IMR-90 (cell line): ENCODE measurements around the gene INPP5A. TPM values are rescaled to one million over a fixed set of nuclear protein-coding genes. Genes with fewer than 3 reads are reported as not detected.
A peak's percentile ranks its signal among the peaks of the same experiment; 100 is the strongest.

Source experiments
- ATAC-seq: fragments of 200-7000 bp; cut with Tn5 transposase; 2 replicates; pipeline ENCODE4 v1.9.1; 2020; ENCODE audit warnings: low read depth, mild to moderate bottlenecking, moderate library complexity
- BruUV-seq: library from RNA; stranded (reverse); fragments of 400-500 nt; replicated peaks from 2 replicates; lab custom pipeline; 2021; lab: Mats Ljungman, UMichigan
- CTCF ChIA-PET: fragments of 300-600 bp; formaldehyde crosslinking; extraction: SDS; loops from one replicate; lab custom pipeline; 2021; ENCODE audit warnings: antibody characterized with exemption; lab: Yijun Ruan, JAX
- POLR2A ChIA-PET: fragments of 300-600 bp; sonication (Branson Sonifier 250); formaldehyde crosslinking; loops from one replicate; lab custom pipeline; 2022; ENCODE audit warnings: antibody characterized with exemption; ENCODE audit not compliant: unreplicated experiment; lab: Charles Lee
- DNase-seq: peaks from one replicate; pipeline ENCODE4 v3.0.0; 2013
- H2AFZ ChIP-seq: replicated peaks from 2 replicates; pipeline ENCODE3; 2013; ENCODE audit warnings: low read length, mild to moderate bottlenecking; ENCODE audit not compliant: poor library complexity
- H2AK5ac ChIP-seq: 2 replicates; pipeline ENCODE4 v1.6.1; 2013; ENCODE audit warnings: low read depth, low read length, inconsistent platforms
- H2AK9ac ChIP-seq: replicated peaks from 2 replicates; pipeline ENCODE3; 2013; ENCODE audit warnings: mild to moderate bottlenecking, low read depth, low read length, moderate library complexity; ENCODE audit not compliant: poor library complexity
- H2BK120ac ChIP-seq: 2 replicates; pipeline ENCODE4 v1.6.1; 2013; ENCODE audit warnings: low read depth, low read length, inconsistent platforms
- H2BK15ac ChIP-seq: 3 replicates; pipeline ENCODE4 v1.6.1; 2013; ENCODE audit warnings: low read depth, low read length, inconsistent platforms
- H2BK20ac ChIP-seq: 2 replicates; pipeline ENCODE4 v1.6.1; 2013; ENCODE audit warnings: low read depth, mild to moderate bottlenecking, inconsistent platforms, low read length, moderate library complexity
- H2BK5ac ChIP-seq: 2 replicates; pipeline ENCODE4 v1.6.1; 2013; ENCODE audit warnings: mild to moderate bottlenecking, low read depth, low read length, inconsistent platforms; ENCODE audit not compliant: poor library complexity, severe bottlenecking
- H3K14ac ChIP-seq: replicated peaks from 2 replicates; pipeline ENCODE4 v1.6.1; 2013; ENCODE audit warnings: low read depth, low read length, inconsistent platforms
- H3K18ac ChIP-seq: 2 replicates; pipeline ENCODE4 v1.6.1; 2013; ENCODE audit warnings: low read depth, low read length, control low read depth
- H3K23ac ChIP-seq: 2 replicates; pipeline ENCODE4 v1.6.1; 2013; ENCODE audit warnings: low read depth, low read length, inconsistent platforms
- H3K27ac ChIP-seq: 2 replicates; pipeline ENCODE4 v1.5.1; 2013; ENCODE audit warnings: mild to moderate bottlenecking, control low read depth, low read length; ENCODE audit not compliant: insufficient read depth
- H3K27me3 ChIP-seq: 2 replicates; pipeline ENCODE4 v1.6.1; 2013; ENCODE audit warnings: low read length; ENCODE audit not compliant: control insufficient read depth, insufficient read depth
- H3K36me3 ChIP-seq: 2 replicates; pipeline ENCODE4 v1.6.1; 2013; ENCODE audit warnings: low read length, mixed read lengths; ENCODE audit not compliant: control insufficient read depth, insufficient read depth
- H3K4ac ChIP-seq: 2 replicates; pipeline ENCODE4 v1.6.1; 2013; ENCODE audit warnings: low read depth, low read length, inconsistent platforms
- H3K4me1 ChIP-seq: 2 replicates; pipeline ENCODE4 v1.6.1; 2013; ENCODE audit warnings: low read length, mixed read lengths; ENCODE audit not compliant: control insufficient read depth, insufficient read depth
- H3K4me2 ChIP-seq: 2 replicates; pipeline ENCODE4 v1.6.1; 2013; ENCODE audit warnings: low read depth, mild to moderate bottlenecking, control low read depth, low read length, moderate library complexity
- H3K4me3 ChIP-seq: 2 replicates; pipeline ENCODE4 v1.5.1; 2013; ENCODE audit warnings: low read depth, mild to moderate bottlenecking, control low read depth, low read length, moderate library complexity; ENCODE audit not compliant: insufficient read depth
- H3K56ac ChIP-seq: 2 replicates; pipeline ENCODE4 v1.6.1; 2013; ENCODE audit warnings: low read length, inconsistent platforms; ENCODE audit not compliant: insufficient read depth; ENCODE audit errors: extremely low read depth
- H3K79me1 ChIP-seq, 2 experiments: 2 replicates each; pipeline ENCODE4 v1.6.1; 2013; ENCODE audit warnings: low read length in 2 of 2, inconsistent platforms in 1 of 2, low read depth in 1 of 2
- H3K9ac ChIP-seq: 2 replicates; pipeline ENCODE4 v1.6.1; 2013; ENCODE audit warnings: low read depth, low read length, control low read depth
- H3K9me1 ChIP-seq: 2 replicates; pipeline ENCODE4 v1.6.1; 2013; ENCODE audit warnings: low read length, inconsistent platforms; ENCODE audit not compliant: insufficient read depth
- H3K9me3 ChIP-seq: 2 replicates; pipeline ENCODE4 v1.6.1; 2013; ENCODE audit warnings: low read length; ENCODE audit not compliant: control insufficient read depth, insufficient read depth
- H4K20me1 ChIP-seq: 2 replicates; pipeline ENCODE4 v1.6.1; 2013; ENCODE audit warnings: low read length, inconsistent platforms; ENCODE audit not compliant: insufficient read depth
- H4K5ac ChIP-seq: 2 replicates; pipeline ENCODE4 v1.6.1; 2013; ENCODE audit warnings: mild to moderate bottlenecking, low read depth, low read length, control low read depth
- H4K8ac ChIP-seq, 2 experiments: 2 replicates each; pipeline ENCODE4 v1.6.1; 2013; ENCODE audit warnings: low read depth in 2 of 2, low read length in 2 of 2, control low read depth in 1 of 2, inconsistent platforms in 1 of 2
- H4K91ac ChIP-seq: 2 replicates; pipeline ENCODE4 v1.6.1; 2013; ENCODE audit warnings: low read depth, low read length, inconsistent platforms; ENCODE audit not compliant: insufficient read depth
- CEBPB ChIP-seq: IDR thresholded peaks from 2 replicates; pipeline ENCODE4 v1.6.1; 2012; ENCODE audit warnings: low read depth, low read length, improper control_type of control experiment
- RCOR1 ChIP-seq: IDR thresholded peaks from 2 replicates; pipeline ENCODE4 v1.6.1; 2012; ENCODE audit warnings: mild to moderate bottlenecking, low read length, improper control_type of control experiment; ENCODE audit not compliant: insufficient replicate concordance
- SMC3 ChIP-seq: fragments of 150-350 bp; IDR thresholded peaks from 2 replicates; pipeline ENCODE4 v1.6.1; 2016; ENCODE audit warnings: low read depth, mild to moderate bottlenecking, antibody characterized with exemption, low read length, moderate library complexity
- WGBS, 2 experiments: methylation state at CpG; one replicate each; pipeline versions ENCODE4 v1.1.5 to v1.1.7; 2013; ENCODE audit warnings: missing lambda C conversion rate in 2 of 2; ENCODE audit not compliant: insufficient read length in 1 of 2; ENCODE audit errors: extremely low coverage in 2 of 2; 5-methylcytosine and 5-hydroxymethylcytosine counted together
- dilution Hi-C: fragments of 300-500 bp; cut with HindIII; formaldehyde crosslinking; loops from one replicate; pipeline ENCODE4 v1.14.3; 2018; ENCODE audit warnings: low sequenced_read_pairs; ENCODE audit not compliant: unreplicated experiment
- in situ Hi-C: fragments of 300-500 bp; cut with MboI; formaldehyde crosslinking; loops from 3 replicates; pipeline ENCODE4 v1.14.3; 2019; ENCODE audit warnings: low sequenced_read_pairs, inconsistent platforms, mixed read lengths
- intact Hi-C: fragments of 100-400 bp; cut with micrococcal nuclease; formaldehyde crosslinking; loops from 2 replicates; pipeline ENCODE4 v1.10.0; 2022
- polyA plus RNA-seq, 3 experiments: library from polyadenylated mRNA; depleted of rRNA; stranded (reverse); fragments of >200 nt; gene quantifications; 2 replicates each; pipeline ENCODE4 v1.2.3, GENCODE V29; 2012; ENCODE audit warnings: low replicate concordance in 1 of 3
- total RNA-seq: library from RNA; depleted of rRNA; stranded (reverse); fragments of >200 nt; gene quantifications from 2 replicates; pipeline ENCODE4 v1.2.3, GENCODE V29; 2012

The INPP5A gene
- total and polyA plus RNA-seq, 2 of the 4 experiments (the other 2 are of a cell fraction) = 21.4 to 36.7 TPM

GRCh38 chr10:132618158-132618919 is 80.8 kb downstream of the INPP5A start:
- ChIA-PET POLR2A (no interaction called here), CTCF (no interaction called here)
- no CpG with 5 or more reads among the region's 6 CpGs for WGBS, 2 experiments
- Histone ChIP-seq H3K56ac (no peak overlapping the region), H3K36me3 (no peaks in the 10 kb centered on the region), H3K27me3 (no peaks in the 10 kb centered on the region), H3K23ac (no peak overlapping the region), H3K9me3 (peaks cover 4% of the 10 kb centered on the region), H2AFZ (no peak overlapping the region), H2BK5ac (no peak overlapping the region), H4K8ac (no peak overlapping the region), H3K9ac (no peak overlapping the region), H2BK15ac (no peak overlapping the region), H2BK120ac (no peak overlapping the region), H4K5ac (no peak overlapping the region), H3K4ac (no peak overlapping the region), H3K4me3 (no peak overlapping the region), H4K91ac (no peak overlapping the region), H3K14ac (no peak overlapping the region), H3K79me1 (peaks cover 11 to 40% of the 10 kb centered on the region in 2 experiments; a peak in 3 of 4 replicates), H3K4me1 (no peaks in the 10 kb centered on the region), H3K18ac (no peak overlapping the region), H4K20me1 (peaks cover 34% of the 10 kb centered on the region), H2AK9ac (no peak overlapping the region), H3K27ac (no peak overlapping the region), H3K4me2 (no peak overlapping the region), H2BK20ac (no peak overlapping the region), H3K9me1 (peaks cover 9% of the 10 kb centered on the region), H2AK5ac (no peak overlapping the region)
- intact Hi-C loops = no loop called here
- peak; percentile 29; the same call in 1 of the 2 replicates for ATAC-seq
- peak; percentile 46 for DNase-seq
- in situ Hi-C loops = no loop called here
- TF ChIP-seq CEBPB = peak; percentile 56
- no peak for TF ChIP-seq RCOR1
- TF ChIP-seq SMC3 = no peak
- no TSS peak for BruUV-seq
- dilution Hi-C loops = no loop called here
